SK-N-SH (cell line): Measurements from ENCODE around the gene CIB4. TPM values are rescaled to one million over a fixed set of nuclear protein-coding genes. Genes with fewer than 3 reads are reported as not detected.

ENCODE experiments used
- CTCF ChIA-PET: fragments of 300-600, 350-600 bp; formaldehyde crosslinking; extraction: SDS; loops from one replicate; lab custom pipeline; 2021; lab: Yijun Ruan, JAX
- POLR2A ChIA-PET: fragments of 350-600 bp; sonication (Branson Sonifier 250); formaldehyde crosslinking; extraction: SDS; loops from one replicate; lab custom pipeline; 2020; ENCODE audit warnings: antibody characterized with exemption, inconsistent platforms; lab: Yijun Ruan, JAX
- DNase-seq: peaks from one replicate; pipeline ENCODE4 v3.0.0; 2012
- H2AFZ ChIP-seq: fragments of 200-600 bp; sonication (generic); 2 replicates; pipeline ENCODE4 v1.8.1; 2016; ENCODE audit warnings: antibody characterized with exemption, mild to moderate bottlenecking, low read depth
- H3F3A ChIP-seq: fragments of 200-600 bp; sonication (generic); replicated peaks from 2 replicates; pipeline ENCODE3; 2016; ENCODE audit warnings: antibody characterized with exemption, mild to moderate bottlenecking; ENCODE audit not compliant: insufficient read depth
- H3K27ac ChIP-seq, 2 experiments: fragments of 200-500 bp in 1 of 2; fragments of 200-600 bp in 1 of 2; sonication (Bioruptor generic) in 1 of 2; sonication (generic), shearing (Covaris generic) in 1 of 2; 2 replicates each; pipeline versions ENCODE4 v1.5.1 to v1.6.1; 2014 to 2016; ENCODE audit warnings: low read depth in 2 of 2, inconsistent platforms in 1 of 2, low read length in 1 of 2, mild to moderate bottlenecking in 1 of 2, mixed read lengths in 1 of 2
- H3K27me3 ChIP-seq: fragments of 200-600 bp; sonication (generic), shearing (Covaris generic); 2 replicates; pipeline ENCODE4 v1.6.1; 2016; ENCODE audit warnings: mixed run types; ENCODE audit not compliant: insufficient read depth
- H3K36me3 ChIP-seq, 2 experiments: fragments of 200-500 bp in 1 of 2; fragments of 200-600 bp in 1 of 2; sonication (Bioruptor generic) in 1 of 2; sonication (generic) in 1 of 2; replicated peaks in 1 of 2; 2 replicates each; pipeline versions ENCODE3 to v1.5.1; 2014 to 2016; ENCODE audit warnings: low read length in 1 of 2, mild to moderate bottlenecking in 1 of 2; ENCODE audit not compliant: insufficient read depth in 2 of 2, control insufficient read depth in 1 of 2
- H3K4me1 ChIP-seq, 2 experiments: fragments of 200-500 bp in 1 of 2; fragments of 200-600 bp in 1 of 2; sonication (Bioruptor generic) in 1 of 2; sonication (generic), shearing (Covaris generic) in 1 of 2; 2 replicates each; pipeline versions ENCODE4 v1.5.1 to v1.6.1; 2014 to 2016; ENCODE audit warnings: low read depth in 1 of 2, low read length in 1 of 2, mixed run types in 1 of 2; ENCODE audit not compliant: insufficient read depth in 2 of 2, control insufficient read depth in 1 of 2
- H3K4me2 ChIP-seq: fragments of 200-600 bp; sonication (generic), shearing (Covaris generic); 2 replicates; pipeline ENCODE4 v1.6.1; 2017; ENCODE audit warnings: mixed run types
- H3K4me3 ChIP-seq, 2 experiments: fragments of 200-500 bp in 1 of 2; fragments of 200-600 bp in 1 of 2; sonication (Bioruptor generic) in 1 of 2; sonication (generic), shearing (Covaris generic) in 1 of 2; 2 replicates each; pipeline versions ENCODE4 v1.5.1 to v1.8.1; 2014 to 2016; ENCODE audit warnings: low read depth in 2 of 2, inconsistent platforms in 1 of 2, low read length in 1 of 2, mild to moderate bottlenecking in 1 of 2, mixed read lengths in 1 of 2, moderate library complexity in 1 of 2
- H3K79me2 ChIP-seq: fragments of 200-600 bp; sonication (generic); 2 replicates; pipeline ENCODE4 v1.8.1; 2017; ENCODE audit warnings: mild to moderate bottlenecking; ENCODE audit not compliant: insufficient read depth
- H3K9ac ChIP-seq: fragments of 200-600 bp; sonication (generic); 2 replicates; pipeline ENCODE4 v1.6.1; 2017; ENCODE audit warnings: mixed run types
- H3K9me2 ChIP-seq: fragments of 200-600 bp; sonication (generic); 2 replicates; pipeline ENCODE4 v1.6.1; 2017; ENCODE audit warnings: mixed run types
- H3K9me3 ChIP-seq: fragments of 200-600 bp; sonication (generic); 2 replicates; pipeline ENCODE4 v1.6.1; 2017; ENCODE audit warnings: mixed run types, mild to moderate bottlenecking, moderate library complexity
- H4K20me1 ChIP-seq: fragments of 200-600 bp; sonication (generic); 2 replicates; pipeline ENCODE4 v1.6.1; 2017; ENCODE audit warnings: mild to moderate bottlenecking, mixed run types; ENCODE audit not compliant: insufficient read depth
- FOXM1 ChIP-seq: IDR thresholded peaks from 2 replicates; pipeline ENCODE4 v1.4.0; 2012; ENCODE audit warnings: low read depth, mild to moderate bottlenecking
- IRF3 ChIP-seq: fragments of 150-350 bp; IDR thresholded peaks from 2 replicates; pipeline ENCODE4 v1.6.1; 2016; ENCODE audit warnings: mild to moderate bottlenecking, low read depth, low read length
- MXI1 ChIP-seq: IDR thresholded peaks from 2 replicates; pipeline ENCODE4 v1.6.1; 2012; ENCODE audit warnings: mild to moderate bottlenecking, low read depth, low read length, improper control_type of control experiment
- RAD21 ChIP-seq: IDR thresholded peaks from 2 replicates; pipeline ENCODE4 v1.6.1; 2012; ENCODE audit warnings: mild to moderate bottlenecking, low read length
- RCOR1 ChIP-seq: fragments of 150-350 bp; IDR thresholded peaks from 2 replicates; pipeline ENCODE4 v1.6.1; 2017; ENCODE audit warnings: antibody characterized with exemption, low read length
- RFX5 ChIP-seq: IDR thresholded peaks from 2 replicates; pipeline ENCODE4 v1.6.1; 2012; ENCODE audit warnings: mild to moderate bottlenecking, improper control_type of control experiment, low read length
- SIN3A ChIP-seq: IDR thresholded peaks from 2 replicates; pipeline ENCODE4 v1.6.1; 2012; ENCODE audit warnings: low read depth, mild to moderate bottlenecking, low read length, moderate library complexity, borderline replicate concordance
- SMC3 ChIP-seq: IDR thresholded peaks from 2 replicates; pipeline ENCODE4 v1.6.1; 2012; ENCODE audit warnings: low read depth, low read length, improper control_type of control experiment
- TEAD4 ChIP-seq: IDR thresholded peaks from 2 replicates; pipeline ENCODE4 v1.4.0; 2012; ENCODE audit warnings: mild to moderate bottlenecking, borderline replicate concordance; ENCODE audit not compliant: insufficient read depth
- USF2 ChIP-seq: fragments of 150-350 bp; IDR thresholded peaks from 2 replicates; pipeline ENCODE4 v1.6.1; 2017; ENCODE audit warnings: antibody characterized with exemption, low read length, low read depth, borderline replicate concordance
- WGBS: methylation state at CpG from one replicate; pipeline ENCODE4 v1.1.6; 2017; ENCODE audit warnings: low lambda C conversion rate; 5-methylcytosine and 5-hydroxymethylcytosine counted together
- polyA plus RNA-seq, 3 experiments: library from polyadenylated mRNA; depleted of rRNA; stranded (reverse); fragments of >200 nt; gene quantifications; 2 replicates each; pipeline ENCODE4 v1.2.3, GENCODE V29; 2012
- TF ChIP-seq, protein P1 (sequence below): IDR thresholded peaks from 2 replicates; pipeline ENCODE4 v1.6.1; 2012; ENCODE audit warnings: mild to moderate bottlenecking, low read depth, low read length, moderate library complexity
- TF ChIP-seq, protein P2 (sequence below): IDR thresholded peaks from 2 replicates; pipeline ENCODE4 v1.4.0; 2012; ENCODE audit warnings: low read depth

Gene CIB4
- polyA plus RNA-seq, 1 of the 3 experiments (the other 2 are of a cell fraction) = not detected

GRCh38 chr2:26557244-26557925 is 83.8 kb downstream of the CIB4 start:
- H3F3A ChIP-seq = no peaks in the 10 kb centered on the region
- CTCF ChIA-PET = interaction anchor here (1.6 to 11.1 kb wide), 2 partner anchors 14 to 19 kb away, joined by 7 to 153 read pairs; no protein-coding TSS in a partner anchor
- 54% methylated on average over 12 of the region's 12 CpGs for WGBS
- no peak for TF ChIP-seq RCOR1
- no peak for TF ChIP-seq RFX5
- TF ChIP-seq, protein P1, sequence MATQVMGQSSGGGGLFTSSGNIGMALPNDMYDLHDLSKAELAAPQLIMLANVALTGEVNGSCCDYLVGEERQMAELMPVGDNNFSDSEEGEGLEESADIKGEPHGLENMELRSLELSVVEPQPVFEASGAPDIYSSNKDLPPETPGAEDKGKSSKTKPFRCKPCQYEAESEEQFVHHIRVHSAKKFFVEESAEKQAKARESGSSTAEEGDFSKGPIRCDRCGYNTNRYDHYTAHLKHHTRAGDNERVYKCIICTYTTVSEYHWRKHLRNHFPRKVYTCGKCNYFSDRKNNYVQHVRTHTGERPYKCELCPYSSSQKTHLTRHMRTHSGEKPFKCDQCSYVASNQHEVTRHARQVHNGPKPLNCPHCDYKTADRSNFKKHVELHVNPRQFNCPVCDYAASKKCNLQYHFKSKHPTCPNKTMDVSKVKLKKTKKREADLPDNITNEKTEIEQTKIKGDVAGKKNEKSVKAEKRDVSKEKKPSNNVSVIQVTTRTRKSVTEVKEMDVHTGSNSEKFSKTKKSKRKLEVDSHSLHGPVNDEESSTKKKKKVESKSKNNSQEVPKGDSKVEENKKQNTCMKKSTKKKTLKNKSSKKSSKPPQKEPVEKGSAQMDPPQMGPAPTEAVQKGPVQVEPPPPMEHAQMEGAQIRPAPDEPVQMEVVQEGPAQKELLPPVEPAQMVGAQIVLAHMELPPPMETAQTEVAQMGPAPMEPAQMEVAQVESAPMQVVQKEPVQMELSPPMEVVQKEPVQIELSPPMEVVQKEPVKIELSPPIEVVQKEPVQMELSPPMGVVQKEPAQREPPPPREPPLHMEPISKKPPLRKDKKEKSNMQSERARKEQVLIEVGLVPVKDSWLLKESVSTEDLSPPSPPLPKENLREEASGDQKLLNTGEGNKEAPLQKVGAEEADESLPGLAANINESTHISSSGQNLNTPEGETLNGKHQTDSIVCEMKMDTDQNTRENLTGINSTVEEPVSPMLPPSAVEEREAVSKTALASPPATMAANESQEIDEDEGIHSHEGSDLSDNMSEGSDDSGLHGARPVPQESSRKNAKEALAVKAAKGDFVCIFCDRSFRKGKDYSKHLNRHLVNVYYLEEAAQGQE = no peak
- TF ChIP-seq, protein P2, sequence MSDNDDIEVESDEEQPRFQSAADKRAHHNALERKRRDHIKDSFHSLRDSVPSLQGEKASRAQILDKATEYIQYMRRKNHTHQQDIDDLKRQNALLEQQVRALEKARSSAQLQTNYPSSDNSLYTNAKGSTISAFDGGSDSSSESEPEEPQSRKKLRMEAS = no peak
- TF ChIP-seq TEAD4 = no peak
- TF ChIP-seq RAD21 = no peak
- TF ChIP-seq IRF3 = no peak
- no peak for TF ChIP-seq FOXM1
- TF ChIP-seq MXI1 = no peak
- TF ChIP-seq SMC3 = no peak
- no peak for TF ChIP-seq USF2
- no peak for TF ChIP-seq SIN3A
- TF ChIP-seq, all 33 proteins: peak for 0
- no peaks in the 10 kb centered on the region for H3K79me2 ChIP-seq
- H3K4me2 ChIP-seq = no peak overlapping the region
- H3K36me3 ChIP-seq = no peaks in the 10 kb centered on the region
- peaks cover 68% of the 10 kb centered on the region for H3K27me3 ChIP-seq
- H2AFZ ChIP-seq = no peak overlapping the region
- no peaks in the 10 kb centered on the region for H4K20me1 ChIP-seq
- no peaks in the 10 kb centered on the region for H3K9me2 ChIP-seq
- H3K4me1 ChIP-seq = peaks cover 0 to 3% of the 10 kb centered on the region in 2 experiments; a peak in 1 of 4 replicates
- H3K27ac ChIP-seq = no peak overlapping the region
- no peaks in the 10 kb centered on the region for H3K9me3 ChIP-seq
- POLR2A ChIA-PET = no interaction called here
- H3K9ac ChIP-seq = no peak overlapping the region
- no peak overlapping the region for H3K4me3 ChIP-seq
- DNase-seq = no peak
